Measurements from ENCODE around the gene WNK1. TPM values are rescaled to one million over a fixed set of nuclear protein-coding genes. Genes with fewer than 3 reads are reported as not detected.
A peak's percentile ranks its signal among the peaks of the same experiment; 100 is the strongest.

WNK1 gene
- polyA plus RNA-seq, 2 of the 4 experiments (the other 2 are of a cell fraction) = 88.4 to 98.0 TPM

GRCh38 chr12:865614-866013 lies 113.2 kb downstream of the WNK1 start:
- ATAC-seq (no peak), DNase-seq (ENCODE audit: low read depth in 1 of 2, low spot score in 1 of 2) (no peak), FAIRE-seq (no peak)
- no peak for TF ChIP-seq BHLHE40 (IDR thresholded peaks at IDR 0.05; ENCODE audit: low read depth, low read length)
- TF ChIP-seq RARB (CRISPR knock-in tag; IDR thresholded peaks at IDR 0.05) = no peak
- TF ChIP-seq ESRRA (IDR thresholded peaks at IDR 0.05; ENCODE audit: borderline replicate concordance, low read length) = no peak
- TF ChIP-seq NFE2L2 (conservative IDR thresholded peaks at IDR 0.05; ENCODE audit: low read length) = no peak
- peak; percentile 49 for TF ChIP-seq MAFK (IDR thresholded peaks at IDR 0.05; ENCODE audit: partially characterized antibody)
- TF ChIP-seq HOXB13 (CRISPR knock-in tag; IDR thresholded peaks at IDR 0.05; ENCODE audit: low read depth) = no peak
- TF ChIP-seq MAX (IDR thresholded peaks at IDR 0.05) = no peak
- POLR2A ChIA-PET = no interaction called here
- H3K4me2 ChIP-seq = no peak overlapping the region
- WGBS (ENCODE audit: missing lambda C conversion rate) = 87% methylated on average over 1 of the region's 1 CpG
- H3K4me3 ChIP-seq = no peak overlapping the region
- CTCF ChIA-PET = interaction anchor here (1.6 to 1.9 kb wide), 2 partner anchors 8 to 49 kb away, joined by 5 to 7 read pairs; no protein-coding TSS in a partner anchor
- no peaks in the 10 kb centered on the region for H3K9me3 ChIP-seq
- H3K4me1 ChIP-seq = 0 out of 3 replicates have a peak, but pooled peaks cover 3% of the 10 kb centered on the region
- H3K27ac ChIP-seq = no peak overlapping the region

GRCh38 chr12:867905-868304 lies 115.5 kb downstream of the WNK1 start:
- ChIA-PET CTCF (interaction anchor here (1.3 kb wide), 1 partner anchor 10 kb away, joined by 5 read pairs; no protein-coding TSS in a partner anchor), POLR2A (no interaction called here)
- H3K9me3 ChIP-seq = no peaks in the 10 kb centered on the region
- FAIRE-seq (no peak), DNase-seq (ENCODE audit: low read depth in 1 of 2, low spot score in 1 of 2) (peak in 1 of 2 experiments; percentile 11), ATAC-seq (peak in 1 of 2 experiments; percentile 64; a peak in 3 of 6 replicates)
- peaks cover 3% of the 10 kb centered on the region; the same call in 2 of the 3 replicates for H3K4me1 ChIP-seq
- TF ChIP-seq CEBPB (IDR thresholded peaks at IDR 0.05) (no peak), BCL3 (IDR thresholded peaks at IDR 0.05) (no peak), ATOH8 (CRISPR knock-in tag; IDR thresholded peaks at IDR 0.05; ENCODE audit: low read depth) (no peak), USF2 (IDR thresholded peaks at IDR 0.05) (no peak), ELK1 (IDR thresholded peaks at IDR 0.05; ENCODE audit: low read depth, low read length) (no peak), PHF8 (IDR thresholded peaks at IDR 0.05; ENCODE audit: borderline replicate concordance, low read depth) (no peak), HES2 (IDR thresholded peaks at IDR 0.05) (no peak)
- H3K27ac ChIP-seq = no peak overlapping the region
- 92% methylated on average over 5 of the region's 5 CpGs for WGBS (ENCODE audit: missing lambda C conversion rate)
- no peak overlapping the region for H3K4me2 ChIP-seq
- no peak overlapping the region for H3K4me3 ChIP-seq

- ChIA-PET CTCF (interaction anchor here (1.3 kb wide), 1 partner anchor 11 kb away, joined by 5 read pairs; no protein-coding TSS in a partner anchor), POLR2A (no interaction called here)
- ATAC-seq = peak in 1 of 2 experiments; percentile 60; a peak in 3 of 6 replicates
- Histone ChIP-seq H3K4me3 (no peak overlapping the region), H3K27ac (no peak overlapping the region), H3K4me1 (peaks cover 11% of the 10 kb centered on the region), H3K9me3 (no peaks in the 10 kb centered on the region), H3K4me2 (no peak overlapping the region)
- WGBS (ENCODE audit: missing lambda C conversion rate) = 71% methylated on average over 3 of the region's 3 CpGs
- no peak for DNase-seq (ENCODE audit: low read depth in 1 of 2, low spot score in 1 of 2)
- FAIRE-seq = no peak
- no peak for TF ChIP-seq NPAS2 (CRISPR knock-in tag; IDR thresholded peaks at IDR 0.05; ENCODE audit: borderline replicate concordance)
- TF ChIP-seq TFCP2L1 (CRISPR knock-in tag; IDR thresholded peaks at IDR 0.05) = no peak
- TF ChIP-seq MYC (IDR thresholded peaks at IDR 0.05; ENCODE audit: borderline replicate concordance, low read length) = no peak
- no peak for TF ChIP-seq SREBF2 (IDR thresholded peaks at IDR 0.05)
- no peak for TF ChIP-seq POLR2AphosphoS2 (conservative IDR thresholded peaks at IDR 0.05; ENCODE audit: low read length)
- no peak for TF ChIP-seq KDM5A (IDR thresholded peaks at IDR 0.05)
- TF ChIP-seq CEBPB (IDR thresholded peaks at IDR 0.05) = no peak
- TF ChIP-seq MAZ (IDR thresholded peaks at IDR 0.05; ENCODE audit: borderline replicate concordance, low read depth, low read length) = no peak
- TF ChIP-seq USF2 (IDR thresholded peaks at IDR 0.05) = no peak
- no peak for TF ChIP-seq REST (IDR thresholded peaks at IDR 0.05)
- TF ChIP-seq EHMT2 (IDR thresholded peaks at IDR 0.05; ENCODE audit: low read depth) = no peak
- TF ChIP-seq CBX8 (IDR thresholded peaks at IDR 0.05) = no peak
- TF ChIP-seq NFE2L2 (conservative IDR thresholded peaks at IDR 0.05; ENCODE audit: low read length) = no peak
- no peak for TF ChIP-seq SMC3 (IDR thresholded peaks at IDR 0.05)
Measured at GRCh38 chr12:868722-869121, 116.3 kb downstream of the WNK1 start.

Measured in A549 (cell line).